Measurements from ENCODE around the gene RB1.

GRCh38 chr13:48264058-48264457, 39.5 kb upstream of the RB1 start:
- no peak for TF ChIP-seq EZH2 (IDR thresholded peaks at IDR 0.05; ENCODE audit: insufficient read depth, poor library complexity, severe bottlenecking)
- no peak for TF ChIP-seq EZH2phosphoT487 (IDR thresholded peaks at IDR 0.05; ENCODE audit: insufficient read depth, low read depth)
